B cell (primary cell): ENCODE measurements around the gene MBNL1.

Source experiments
- CTCF ChIP-seq: fragments of 200-600 bp; IDR thresholded peaks from one replicate; pipeline ENCODE4 v1.8.0; 2022; ENCODE audit warnings: antibody characterized with exemption, mild to moderate bottlenecking
- EZH2 ChIP-seq: IDR thresholded peaks from 2 replicates; pipeline ENCODE4 v1.6.1; 2012; ENCODE audit warnings: borderline replicate concordance, low read depth, mild to moderate bottlenecking, moderate library complexity, low read length; ENCODE audit not compliant: insufficient read depth, poor library complexity, severe bottlenecking

GRCh38 chr3:152444029-152444641 lies 175.4 kb downstream of the MBNL1 start:
- TF ChIP-seq CTCF: peak; percentile 79
- TF ChIP-seq EZH2: no peak
